ENCODE measurements around the gene GOLGA3. TPM values are rescaled to one million over a fixed set of nuclear protein-coding genes. Genes with fewer than 3 reads are reported as not detected.
A peak's percentile ranks its signal among the peaks of the same experiment; 100 is the strongest.
"Not testable (repeated sequence)": the region's sequence is repeated elsewhere in the genome, so short reads cannot be mapped to it uniquely, and the experiment has no call there.

GOLGA3 gene
- total RNA-seq, 1 experiment from 2014 or later, result 44.4 TPM

DNA sequence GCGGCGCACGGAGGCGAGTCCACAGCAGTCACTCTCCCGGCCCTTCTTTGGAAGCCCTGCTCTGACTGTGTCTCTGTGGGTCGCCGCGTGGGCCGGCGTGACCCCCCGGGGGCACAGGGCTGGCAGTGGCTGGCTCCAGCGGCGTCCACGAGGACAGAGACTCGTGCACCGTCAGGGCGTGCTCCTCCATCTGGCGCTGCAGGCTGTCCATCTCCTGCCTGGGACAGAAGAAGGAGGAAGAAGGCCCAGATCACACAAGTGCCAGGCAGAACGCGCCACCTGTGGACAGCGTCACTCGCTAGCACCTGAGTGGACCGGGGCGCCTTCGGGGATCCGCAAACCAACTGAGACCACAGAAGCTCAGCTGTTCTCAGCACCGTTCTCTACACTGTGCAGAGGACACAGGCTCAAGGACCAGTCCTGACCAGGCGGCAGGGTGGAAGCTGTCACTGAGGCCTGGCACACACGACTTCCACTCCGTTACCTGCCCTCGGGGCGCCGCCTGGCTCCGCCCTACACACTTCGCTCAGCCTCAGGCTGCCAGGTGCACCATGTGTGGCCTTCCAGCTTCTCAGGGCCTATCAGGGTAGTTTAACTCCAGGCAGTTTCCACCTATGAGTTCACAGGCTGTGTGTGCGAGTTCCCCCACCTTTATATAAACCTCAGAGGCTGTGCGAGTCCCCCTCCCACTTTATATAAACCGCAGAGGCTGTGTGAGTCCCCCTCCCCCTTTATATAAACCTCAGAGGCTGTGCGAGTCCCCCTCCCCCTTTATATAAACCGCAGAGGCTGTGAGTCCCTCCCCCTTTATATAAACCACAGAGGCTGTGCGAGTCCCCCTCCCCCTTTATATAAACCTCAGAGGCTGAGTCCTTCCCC lies 55.4 kb downstream of the GOLGA3 start:
- in situ Hi-C loops (cut with HindIII; ENCODE audit: low pct_unique_long_range_greater_than_20kb, low sequenced_read_pairs), result no loop called here
- no peak for DNase-seq (ENCODE audit: low read depth, low spot score)

- in situ Hi-C loops (cut with HindIII; ENCODE audit: low pct_unique_long_range_greater_than_20kb, low sequenced_read_pairs), result no loop called here
- DNase-seq (ENCODE audit: low read depth, low spot score), result no peak
Observed at GRCh38 chr12:132772606-132773005, 56.1 kb downstream of the GOLGA3 start.

- in situ Hi-C loops (cut with HindIII; ENCODE audit: low pct_unique_long_range_greater_than_20kb, low sequenced_read_pairs), result no loop called here
- no peak for DNase-seq (ENCODE audit: low read depth, low spot score)
Observed at GRCh38 chr12:132771126-132771838, 57.4 kb downstream of the GOLGA3 start.

DNA sequence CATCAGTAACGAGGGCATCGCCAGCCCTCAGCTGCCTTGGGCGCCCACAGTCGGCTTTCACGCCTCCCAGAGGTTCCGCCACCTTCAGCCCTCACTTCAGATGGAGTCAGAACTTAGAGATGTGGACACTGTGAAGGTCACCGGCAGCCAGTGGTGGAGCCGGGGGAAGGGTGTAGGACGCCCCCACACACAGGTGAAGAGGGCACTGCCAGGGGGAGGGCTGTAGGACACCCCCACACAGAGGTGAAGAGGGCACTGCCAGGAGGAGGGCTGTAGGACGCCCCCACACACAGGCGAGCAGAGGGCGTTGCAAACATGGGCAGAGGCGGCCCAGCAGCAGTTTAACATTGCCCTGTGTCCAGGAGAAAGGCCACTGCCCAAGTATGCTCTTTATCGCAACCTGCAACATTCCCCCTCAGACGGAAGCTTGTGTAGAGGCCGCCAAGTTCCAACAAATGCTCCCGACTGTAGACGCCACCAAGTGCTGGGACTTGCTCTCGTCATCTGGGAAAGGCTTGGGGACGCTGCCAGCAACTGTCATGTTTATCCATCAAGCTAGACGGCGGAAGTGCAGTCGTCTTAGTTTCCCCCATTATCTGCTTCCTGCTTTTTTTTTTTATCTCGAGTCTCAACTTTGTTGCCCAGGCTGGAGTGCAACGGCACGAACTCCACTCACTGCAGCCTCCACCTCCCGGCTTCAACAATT lies 62.1 kb downstream of the GOLGA3 start:
- in situ Hi-C loops (cut with HindIII; ENCODE audit: low pct_unique_long_range_greater_than_20kb, low sequenced_read_pairs), result no loop called here
- DNase-seq (ENCODE audit: low read depth, low spot score), result no peak

DNA sequence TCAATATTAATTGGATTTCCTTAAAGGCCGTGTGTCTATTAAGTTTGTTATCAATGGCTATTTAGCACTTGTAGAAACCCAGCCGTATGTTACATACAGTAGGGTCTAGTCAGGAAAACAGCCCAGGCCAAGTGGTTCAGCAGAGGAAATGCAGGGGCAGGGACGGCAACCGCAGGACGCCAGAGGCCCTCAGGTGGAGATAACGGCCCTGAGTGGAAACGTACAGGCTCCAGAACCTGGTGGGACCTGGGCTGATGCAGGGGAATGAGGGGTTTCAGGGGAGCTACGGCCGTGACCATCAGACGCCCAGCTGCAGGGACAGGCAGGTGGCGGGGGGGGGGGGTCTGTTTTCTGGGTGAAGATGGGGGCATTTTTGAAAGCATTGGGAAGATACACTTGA lies 63.3 kb downstream of the GOLGA3 start:
- in situ Hi-C loops (cut with HindIII; ENCODE audit: low pct_unique_long_range_greater_than_20kb, low sequenced_read_pairs), result no loop called here
- no peak for DNase-seq (ENCODE audit: low read depth, low spot score)

DNA sequence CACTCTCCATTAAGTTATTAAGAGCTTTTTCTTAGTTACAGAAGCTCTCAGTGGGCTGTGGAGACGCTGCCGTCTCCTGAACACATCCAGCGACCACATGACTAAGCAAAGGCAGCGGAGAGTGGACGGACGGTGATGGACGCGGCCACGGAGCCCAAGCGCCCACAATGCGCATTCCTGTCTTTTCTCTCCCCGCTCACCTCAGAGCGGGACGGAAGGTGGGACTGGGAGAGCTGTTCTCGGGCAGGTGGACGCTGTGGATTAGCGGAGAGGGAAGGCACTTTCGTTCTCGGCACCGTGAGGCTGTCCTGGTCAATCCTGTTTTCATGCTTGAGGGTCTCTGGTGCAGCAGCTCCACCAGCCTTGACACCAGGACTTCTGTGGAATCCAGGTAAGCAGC lies 64.4 kb downstream of the GOLGA3 start:
- no peak for DNase-seq (ENCODE audit: low read depth, low spot score)
- in situ Hi-C loops (cut with HindIII; ENCODE audit: low pct_unique_long_range_greater_than_20kb, low sequenced_read_pairs), result no loop called here

DNA sequence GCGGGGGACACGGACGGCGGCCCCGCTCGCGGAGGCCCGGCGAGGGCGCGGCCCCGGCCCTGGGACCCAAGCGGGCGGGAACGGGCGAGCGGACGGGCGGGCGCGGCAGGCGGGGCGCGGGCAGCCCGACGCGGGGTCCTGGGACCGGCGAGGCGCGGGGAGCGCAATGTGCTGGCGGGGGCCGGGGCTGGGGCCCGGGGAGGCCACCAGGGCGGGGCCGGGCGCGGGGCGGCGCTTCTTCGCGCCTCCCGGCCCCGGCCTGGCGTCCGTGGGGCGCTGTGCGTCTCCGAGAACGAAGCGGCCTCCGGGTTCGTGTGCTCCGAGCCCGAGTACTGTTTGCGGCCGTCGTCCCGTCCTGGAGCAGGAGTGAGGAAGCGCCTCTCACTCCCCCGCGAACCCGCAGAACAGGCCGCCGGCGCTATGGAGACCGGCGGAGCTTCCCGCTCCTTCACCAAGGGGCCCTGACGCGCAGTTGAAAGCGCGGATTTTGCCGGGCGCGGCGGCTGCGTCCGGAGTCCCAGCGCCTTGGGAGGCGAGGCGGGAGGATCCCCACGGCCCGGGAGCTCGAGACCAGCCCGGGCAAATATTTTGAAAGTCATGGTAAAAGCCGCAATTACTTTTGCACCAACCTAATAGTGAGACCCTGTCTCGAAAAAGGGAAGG lies 66.6 kb downstream of the GOLGA3 start:
- in situ Hi-C loops (cut with HindIII; ENCODE audit: low pct_unique_long_range_greater_than_20kb, low sequenced_read_pairs), result no loop called here
- DNase-seq (ENCODE audit: low read depth, low spot score), result peak; percentile 88

- peak; percentile 48 for DNase-seq (ENCODE audit: low read depth, low spot score)
Observed at GRCh38 chr12:132761032-132761920, 67.4 kb downstream of the GOLGA3 start, which contains the start of gene ANKLE2. Gene ANKLE2 (minus strand): TSS chr12:132761832. CDS start chr12:132761798, 34 bp downstream.

GRCh38 chr12:132759359-132759758 lies 69.3 kb downstream of the GOLGA3 start:
- in situ Hi-C loops (cut with HindIII; ENCODE audit: low pct_unique_long_range_greater_than_20kb, low sequenced_read_pairs), result no loop called here
- no peak for DNase-seq (ENCODE audit: low read depth, low spot score)

More at GRCh38 chr12:132761032-132761920, 67.4 kb downstream of the GOLGA3 start, which contains the start of gene ANKLE2:
- in situ Hi-C loops (cut with HindIII; ENCODE audit: low pct_unique_long_range_greater_than_20kb, low sequenced_read_pairs), result no loop called here

DNA sequence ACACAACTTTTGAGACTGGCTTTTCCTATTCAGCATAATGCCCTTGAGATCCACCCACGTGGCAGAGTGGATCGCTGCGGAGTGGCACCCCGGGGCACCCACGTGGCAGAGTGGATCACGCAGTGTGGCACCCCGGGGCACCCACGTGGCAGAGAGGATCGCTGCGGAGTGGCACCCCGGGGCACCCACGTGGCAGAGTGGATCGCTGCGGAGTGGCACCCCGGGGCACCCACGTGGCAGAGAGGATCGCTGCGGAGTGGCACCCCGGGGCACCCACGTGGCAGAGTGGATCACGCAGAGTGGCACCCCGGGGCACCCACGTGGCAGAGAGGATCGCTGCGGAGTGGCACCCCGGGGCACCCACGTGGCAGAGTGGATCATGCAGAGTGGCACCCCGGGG lies 69.8 kb downstream of the GOLGA3 start:
- in situ Hi-C loops (cut with HindIII; ENCODE audit: low pct_unique_long_range_greater_than_20kb, low sequenced_read_pairs); DNase-seq (ENCODE audit: low read depth, low spot score): not testable (repeated sequence)

- DNase-seq (ENCODE audit: low read depth, low spot score), result no peak
- in situ Hi-C loops (cut with HindIII; ENCODE audit: low pct_unique_long_range_greater_than_20kb, low sequenced_read_pairs), result no loop called here
Observed at GRCh38 chr12:132754160-132754932, 74.3 kb downstream of the GOLGA3 start.

DNA sequence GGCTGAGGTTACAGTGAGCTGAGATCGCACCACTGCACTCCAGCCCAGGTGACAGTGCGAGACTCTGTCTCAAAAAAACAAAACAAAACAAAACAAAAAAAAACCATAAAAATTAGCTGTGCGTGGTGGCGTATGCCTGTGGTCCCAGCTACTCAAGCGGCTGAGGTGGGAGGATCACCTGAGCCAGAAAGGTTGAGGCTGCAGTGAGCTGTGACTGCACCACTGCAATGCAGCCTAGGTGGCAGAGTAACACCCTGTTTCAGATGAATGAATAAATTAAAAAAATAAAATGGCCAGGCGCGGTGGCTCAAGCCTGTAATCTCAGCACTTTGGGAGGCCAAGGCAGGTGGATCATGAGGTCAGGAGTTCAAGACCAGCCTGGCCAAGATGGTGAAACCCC lies 75.0 kb downstream of the GOLGA3 start:
- DNase-seq (ENCODE audit: low read depth, low spot score); in situ Hi-C loops (cut with HindIII; ENCODE audit: low pct_unique_long_range_greater_than_20kb, low sequenced_read_pairs): not testable (repeated sequence)

- DNase-seq (ENCODE audit: low read depth, low spot score), result no peak
- in situ Hi-C loops (cut with HindIII; ENCODE audit: low pct_unique_long_range_greater_than_20kb, low sequenced_read_pairs), result no loop called here
Observed at GRCh38 chr12:132748319-132748718, 80.3 kb downstream of the GOLGA3 start.

- DNase-seq (ENCODE audit: low read depth, low spot score), result no peak
- in situ Hi-C loops (cut with HindIII; ENCODE audit: low pct_unique_long_range_greater_than_20kb, low sequenced_read_pairs), result no loop called here
Observed at GRCh38 chr12:132747896-132748295, 80.8 kb downstream of the GOLGA3 start.

DNA sequence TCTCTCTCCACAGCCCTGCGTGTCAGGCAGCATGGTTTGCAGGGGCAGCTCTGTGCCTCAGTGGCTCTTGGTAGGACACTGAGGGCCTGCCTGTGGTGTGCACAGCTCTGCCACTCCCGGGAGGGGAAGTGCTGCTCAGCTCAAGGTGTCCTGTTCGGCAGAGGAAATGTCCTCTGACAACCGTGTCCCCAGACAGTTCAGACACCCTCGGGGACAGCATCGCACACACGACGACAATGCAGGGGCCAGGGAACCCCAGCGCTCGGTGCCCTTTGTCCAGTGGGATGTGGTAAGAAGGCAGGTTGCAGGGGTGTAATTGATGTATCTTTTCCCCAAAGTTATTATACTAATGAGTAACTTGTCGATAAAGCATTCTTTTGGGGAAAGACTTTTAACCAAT lies 81.3 kb downstream of the GOLGA3 start:
- DNase-seq (ENCODE audit: low read depth, low spot score), result no peak
- in situ Hi-C loops (cut with HindIII; ENCODE audit: low pct_unique_long_range_greater_than_20kb, low sequenced_read_pairs), result no loop called here

DNA sequence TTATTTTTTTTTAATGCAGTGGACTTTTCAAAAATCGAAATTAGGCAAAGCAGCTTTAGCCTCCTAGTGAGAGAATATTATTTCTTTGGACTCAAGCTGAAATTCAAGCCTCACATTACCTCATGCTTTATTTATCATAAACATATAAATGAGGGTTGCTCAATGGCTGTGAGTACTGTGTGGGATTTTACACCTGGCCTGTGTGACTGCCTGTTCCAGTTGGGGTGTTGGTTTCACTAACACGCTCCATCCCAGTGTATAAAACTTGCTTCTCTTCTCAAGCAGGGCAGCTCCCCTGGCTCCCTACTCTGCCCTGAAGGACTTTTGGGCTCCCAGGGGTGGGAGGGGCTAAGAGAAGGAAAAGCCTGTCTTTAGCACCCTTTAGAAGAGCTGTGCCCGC lies 82.1 kb downstream of the GOLGA3 start:
- no peak for DNase-seq (ENCODE audit: low read depth, low spot score)
- in situ Hi-C loops (cut with HindIII; ENCODE audit: low pct_unique_long_range_greater_than_20kb, low sequenced_read_pairs), result no loop called here

Measured in SK-MEL-5 (cell line).